ENCODE measurements around the gene SSBP3.

DNA sequence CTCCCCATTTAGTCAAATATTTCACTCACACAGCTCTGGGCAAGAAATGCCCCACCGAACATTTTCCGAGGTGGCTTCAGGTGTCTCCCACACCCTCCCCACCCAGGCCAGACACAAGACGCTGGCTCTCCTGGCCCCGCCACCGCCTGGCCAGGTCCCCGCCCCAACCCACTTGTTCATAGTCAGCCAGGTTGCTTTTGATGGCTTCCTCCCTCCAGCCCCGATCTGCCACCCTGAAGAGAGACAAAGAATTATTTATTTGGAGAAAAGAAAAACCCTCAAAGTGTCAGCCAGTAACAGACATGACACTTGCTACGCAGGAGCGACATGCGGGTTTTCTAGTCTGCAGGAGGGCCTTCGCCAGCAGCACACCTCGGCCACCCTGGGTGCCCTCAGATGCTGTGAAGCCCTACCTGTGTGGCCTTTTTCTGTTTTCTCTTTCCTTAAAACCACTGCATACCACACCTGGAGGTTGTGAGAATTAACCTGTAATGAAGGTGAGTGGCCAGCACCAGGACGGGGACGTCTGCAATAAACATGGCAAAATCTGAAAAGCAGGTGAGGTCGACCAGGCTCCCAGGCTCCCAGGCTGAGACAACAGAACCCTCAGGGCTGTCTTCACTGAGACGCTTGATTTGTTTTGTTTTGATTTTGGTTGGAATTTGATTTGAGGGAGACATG lies 27.2 kb downstream of the SSBP3 start:
- TF ChIP-seq, protein P1, sequence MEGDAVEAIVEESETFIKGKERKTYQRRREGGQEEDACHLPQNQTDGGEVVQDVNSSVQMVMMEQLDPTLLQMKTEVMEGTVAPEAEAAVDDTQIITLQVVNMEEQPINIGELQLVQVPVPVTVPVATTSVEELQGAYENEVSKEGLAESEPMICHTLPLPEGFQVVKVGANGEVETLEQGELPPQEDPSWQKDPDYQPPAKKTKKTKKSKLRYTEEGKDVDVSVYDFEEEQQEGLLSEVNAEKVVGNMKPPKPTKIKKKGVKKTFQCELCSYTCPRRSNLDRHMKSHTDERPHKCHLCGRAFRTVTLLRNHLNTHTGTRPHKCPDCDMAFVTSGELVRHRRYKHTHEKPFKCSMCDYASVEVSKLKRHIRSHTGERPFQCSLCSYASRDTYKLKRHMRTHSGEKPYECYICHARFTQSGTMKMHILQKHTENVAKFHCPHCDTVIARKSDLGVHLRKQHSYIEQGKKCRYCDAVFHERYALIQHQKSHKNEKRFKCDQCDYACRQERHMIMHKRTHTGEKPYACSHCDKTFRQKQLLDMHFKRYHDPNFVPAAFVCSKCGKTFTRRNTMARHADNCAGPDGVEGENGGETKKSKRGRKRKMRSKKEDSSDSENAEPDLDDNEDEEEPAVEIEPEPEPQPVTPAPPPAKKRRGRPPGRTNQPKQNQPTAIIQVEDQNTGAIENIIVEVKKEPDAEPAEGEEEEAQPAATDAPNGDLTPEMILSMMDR (IDR thresholded peaks at IDR 0.05), result no peak
- TF ChIP-seq EP300 (IDR thresholded peaks at IDR 0.05), result no peak
